Measurements from ENCODE around the gene CATSPERB.

Gene CATSPERB

DNA sequence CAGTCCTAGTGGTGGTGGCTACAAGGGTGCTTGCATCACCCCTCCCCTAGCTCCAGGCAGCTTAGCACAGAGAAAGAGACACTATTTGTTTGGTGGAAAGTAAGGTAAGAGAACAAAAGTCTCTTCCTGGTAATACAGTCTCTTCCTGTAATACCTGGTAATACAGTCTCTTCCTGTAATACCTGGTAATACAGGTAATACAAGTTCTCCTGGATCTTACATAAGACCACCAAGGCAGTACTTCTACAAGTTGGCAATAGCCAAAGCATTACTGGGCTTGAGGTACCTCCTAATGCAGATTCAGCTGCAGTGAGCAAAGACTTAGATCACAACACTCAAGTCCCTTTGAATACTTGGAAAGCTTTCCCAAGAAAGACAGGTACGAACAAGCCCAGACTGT, 77.0 kb downstream of the CATSPERB start:
- no peaks in the 10 kb centered on the region for H3K36me3 ChIP-seq (ENCODE audit: control insufficient read depth in 2 of 2, insufficient read depth in 1 of 2, low read length in 2 of 2)
- ChIA-PET CTCF (interaction anchor here (0.7 kb wide), 1 partner anchor 300 kb away, joined by 4 read pairs; no protein-coding TSS in a partner anchor), POLR2A (no interaction called here)
- no peak for TF ChIP-seq ZNF274 (IDR thresholded peaks at IDR 0.05; ENCODE audit: low read length)
- TF ChIP-seq ZNF274 (tag by site-specific recombination; IDR thresholded peaks at IDR 0.05; ENCODE audit: borderline replicate concordance), result no peak
- TF ChIP-seq ZNF626 (tag by site-specific recombination; IDR thresholded peaks at IDR 0.05), result no peak
- no peak for TF ChIP-seq BCL11A (tag by site-specific recombination; IDR thresholded peaks at IDR 0.05; ENCODE audit: low read depth)
- TF ChIP-seq, protein P1, sequence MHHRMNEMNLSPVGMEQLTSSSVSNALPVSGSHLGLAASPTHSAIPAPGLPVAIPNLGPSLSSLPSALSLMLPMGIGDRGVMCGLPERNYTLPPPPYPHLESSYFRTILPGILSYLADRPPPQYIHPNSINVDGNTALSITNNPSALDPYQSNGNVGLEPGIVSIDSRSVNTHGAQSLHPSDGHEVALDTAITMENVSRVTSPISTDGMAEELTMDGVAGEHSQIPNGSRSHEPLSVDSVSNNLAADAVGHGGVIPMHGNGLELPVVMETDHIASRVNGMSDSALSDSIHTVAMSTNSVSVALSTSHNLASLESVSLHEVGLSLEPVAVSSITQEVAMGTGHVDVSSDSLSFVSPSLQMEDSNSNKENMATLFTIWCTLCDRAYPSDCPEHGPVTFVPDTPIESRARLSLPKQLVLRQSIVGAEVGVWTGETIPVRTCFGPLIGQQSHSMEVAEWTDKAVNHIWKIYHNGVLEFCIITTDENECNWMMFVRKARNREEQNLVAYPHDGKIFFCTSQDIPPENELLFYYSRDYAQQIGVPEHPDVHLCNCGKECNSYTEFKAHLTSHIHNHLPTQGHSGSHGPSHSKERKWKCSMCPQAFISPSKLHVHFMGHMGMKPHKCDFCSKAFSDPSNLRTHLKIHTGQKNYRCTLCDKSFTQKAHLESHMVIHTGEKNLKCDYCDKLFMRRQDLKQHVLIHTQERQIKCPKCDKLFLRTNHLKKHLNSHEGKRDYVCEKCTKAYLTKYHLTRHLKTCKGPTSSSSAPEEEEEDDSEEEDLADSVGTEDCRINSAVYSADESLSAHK (tag by site-specific recombination; IDR thresholded peaks at IDR 0.05), result no peak
- TF ChIP-seq ZNF785 (tag by site-specific recombination; IDR thresholded peaks at IDR 0.05), result no peak
- TF ChIP-seq, protein P2, sequence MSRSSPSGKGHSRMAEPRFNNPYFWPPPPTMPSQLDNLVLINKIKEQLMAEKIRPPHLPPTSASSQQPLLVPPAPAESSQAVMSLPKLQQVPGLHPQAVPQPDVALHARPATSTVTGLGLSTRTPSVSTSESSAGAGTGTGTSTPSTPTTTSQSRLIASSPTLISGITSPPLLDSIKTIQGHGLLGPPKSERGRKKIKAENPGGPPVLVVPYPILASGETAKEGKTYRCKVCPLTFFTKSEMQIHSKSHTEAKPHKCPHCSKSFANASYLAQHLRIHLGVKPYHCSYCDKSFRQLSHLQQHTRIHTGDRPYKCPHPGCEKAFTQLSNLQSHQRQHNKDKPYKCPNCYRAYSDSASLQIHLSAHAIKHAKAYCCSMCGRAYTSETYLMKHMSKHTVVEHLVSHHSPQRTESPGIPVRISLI (tag by site-specific recombination; IDR thresholded peaks at IDR 0.05), result no peak
- TF ChIP-seq, protein P3, sequence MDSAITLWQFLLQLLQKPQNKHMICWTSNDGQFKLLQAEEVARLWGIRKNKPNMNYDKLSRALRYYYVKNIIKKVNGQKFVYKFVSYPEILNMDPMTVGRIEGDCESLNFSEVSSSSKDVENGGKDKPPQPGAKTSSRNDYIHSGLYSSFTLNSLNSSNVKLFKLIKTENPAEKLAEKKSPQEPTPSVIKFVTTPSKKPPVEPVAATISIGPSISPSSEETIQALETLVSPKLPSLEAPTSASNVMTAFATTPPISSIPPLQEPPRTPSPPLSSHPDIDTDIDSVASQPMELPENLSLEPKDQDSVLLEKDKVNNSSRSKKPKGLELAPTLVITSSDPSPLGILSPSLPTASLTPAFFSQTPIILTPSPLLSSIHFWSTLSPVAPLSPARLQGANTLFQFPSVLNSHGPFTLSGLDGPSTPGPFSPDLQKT (IDR thresholded peaks at IDR 0.05; ENCODE audit: borderline replicate concordance, low read depth, low read length), result no peak
- no peak for TF ChIP-seq ZNF169 (tag by site-specific recombination; IDR thresholded peaks at IDR 0.05)
- TF ChIP-seq ZNF311 (tag by site-specific recombination; IDR thresholded peaks at IDR 0.05; ENCODE audit: borderline replicate concordance), result no peak
- TF ChIP-seq, protein P4, sequence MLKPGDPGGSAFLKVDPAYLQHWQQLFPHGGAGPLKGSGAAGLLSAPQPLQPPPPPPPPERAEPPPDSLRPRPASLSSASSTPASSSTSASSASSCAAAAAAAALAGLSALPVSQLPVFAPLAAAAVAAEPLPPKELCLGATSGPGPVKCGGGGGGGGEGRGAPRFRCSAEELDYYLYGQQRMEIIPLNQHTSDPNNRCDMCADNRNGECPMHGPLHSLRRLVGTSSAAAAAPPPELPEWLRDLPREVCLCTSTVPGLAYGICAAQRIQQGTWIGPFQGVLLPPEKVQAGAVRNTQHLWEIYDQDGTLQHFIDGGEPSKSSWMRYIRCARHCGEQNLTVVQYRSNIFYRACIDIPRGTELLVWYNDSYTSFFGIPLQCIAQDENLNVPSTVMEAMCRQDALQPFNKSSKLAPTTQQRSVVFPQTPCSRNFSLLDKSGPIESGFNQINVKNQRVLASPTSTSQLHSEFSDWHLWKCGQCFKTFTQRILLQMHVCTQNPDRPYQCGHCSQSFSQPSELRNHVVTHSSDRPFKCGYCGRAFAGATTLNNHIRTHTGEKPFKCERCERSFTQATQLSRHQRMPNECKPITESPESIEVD (tag by site-specific recombination; IDR thresholded peaks at IDR 0.05), result no peak
- TF ChIP-seq ZNF624 (tag by site-specific recombination; IDR thresholded peaks at IDR 0.05), result no peak
- TF ChIP-seq ZNF654 (tag by site-specific recombination; IDR thresholded peaks at IDR 0.05; ENCODE audit: low read depth), result no peak
- TF ChIP-seq ZNF830 (tag by site-specific recombination; IDR thresholded peaks at IDR 0.05; ENCODE audit: low read depth), result no peak
- TF ChIP-seq ZSCAN16 (tag by site-specific recombination; IDR thresholded peaks at IDR 0.05), result no peak
- TF ChIP-seq ZNF521 (tag by site-specific recombination; IDR thresholded peaks at IDR 0.05), result no peak
- no peak overlapping the region for H3K4me3 ChIP-seq (ENCODE audit: low read depth, low read length)
- H3K4me1 ChIP-seq (ENCODE audit: control insufficient read depth, insufficient read depth, low read length), result no peaks in the 10 kb centered on the region
- no peak overlapping the region for H3K27ac ChIP-seq (ENCODE audit: extremely low read depth, low read depth, low read length)
- H3K9me3 ChIP-seq (ENCODE audit: control insufficient read depth, insufficient read depth, low read depth, low read length), result no peaks in the 10 kb centered on the region; the same call in 1 of the 2 replicates

DNA sequence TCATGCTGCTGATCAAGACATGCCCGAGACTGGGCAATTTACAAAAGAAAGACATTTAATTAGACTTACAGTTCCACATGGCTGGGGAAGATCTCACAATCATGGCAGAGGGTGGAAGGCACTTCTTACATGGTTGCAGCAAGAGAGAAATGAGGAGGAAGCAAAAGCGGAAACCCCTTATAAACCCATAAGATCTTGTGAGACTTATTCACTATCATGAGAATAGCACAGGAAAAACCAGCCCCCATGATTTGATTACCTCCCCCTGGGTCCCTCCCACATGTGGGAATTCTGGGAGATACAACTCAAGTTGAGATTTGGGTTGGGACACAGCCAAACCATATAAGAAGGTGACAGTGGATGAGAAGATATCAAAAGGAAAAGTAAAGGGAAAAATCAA, 78.4 kb downstream of the CATSPERB start:
- TF ChIP-seq, protein P5, sequence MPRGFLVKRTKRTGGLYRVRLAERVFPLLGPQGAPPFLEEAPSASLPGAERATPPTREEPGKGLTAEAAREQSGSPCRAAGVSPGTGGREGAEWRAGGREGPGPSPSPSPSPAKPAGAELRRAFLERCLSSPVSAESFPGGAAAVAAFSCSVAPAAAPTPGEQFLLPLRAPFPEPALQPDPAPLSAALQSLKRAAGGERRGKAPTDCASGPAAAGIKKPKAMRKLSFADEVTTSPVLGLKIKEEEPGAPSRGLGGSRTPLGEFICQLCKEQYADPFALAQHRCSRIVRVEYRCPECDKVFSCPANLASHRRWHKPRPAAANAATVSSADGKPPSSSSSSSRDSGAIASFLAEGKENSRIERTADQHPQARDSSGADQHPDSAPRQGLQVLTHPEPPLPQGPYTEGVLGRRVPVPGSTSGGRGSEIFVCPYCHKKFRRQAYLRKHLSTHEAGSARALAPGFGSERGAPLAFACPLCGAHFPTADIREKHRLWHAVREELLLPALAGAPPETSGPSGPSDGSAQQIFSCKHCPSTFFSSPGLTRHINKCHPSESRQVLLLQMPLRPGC (tag by site-specific recombination; IDR thresholded peaks at IDR 0.05), result no peak
- TF ChIP-seq ZNF558 (tag by site-specific recombination; IDR thresholded peaks at IDR 0.05), result no peak
- TF ChIP-seq, protein P6, sequence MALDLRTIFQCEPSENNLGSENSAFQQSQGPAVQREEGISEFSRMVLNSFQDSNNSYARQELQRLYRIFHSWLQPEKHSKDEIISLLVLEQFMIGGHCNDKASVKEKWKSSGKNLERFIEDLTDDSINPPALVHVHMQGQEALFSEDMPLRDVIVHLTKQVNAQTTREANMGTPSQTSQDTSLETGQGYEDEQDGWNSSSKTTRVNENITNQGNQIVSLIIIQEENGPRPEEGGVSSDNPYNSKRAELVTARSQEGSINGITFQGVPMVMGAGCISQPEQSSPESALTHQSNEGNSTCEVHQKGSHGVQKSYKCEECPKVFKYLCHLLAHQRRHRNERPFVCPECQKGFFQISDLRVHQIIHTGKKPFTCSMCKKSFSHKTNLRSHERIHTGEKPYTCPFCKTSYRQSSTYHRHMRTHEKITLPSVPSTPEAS (tag by site-specific recombination; IDR thresholded peaks at IDR 0.05), result no peak
- TF ChIP-seq, protein P7, sequence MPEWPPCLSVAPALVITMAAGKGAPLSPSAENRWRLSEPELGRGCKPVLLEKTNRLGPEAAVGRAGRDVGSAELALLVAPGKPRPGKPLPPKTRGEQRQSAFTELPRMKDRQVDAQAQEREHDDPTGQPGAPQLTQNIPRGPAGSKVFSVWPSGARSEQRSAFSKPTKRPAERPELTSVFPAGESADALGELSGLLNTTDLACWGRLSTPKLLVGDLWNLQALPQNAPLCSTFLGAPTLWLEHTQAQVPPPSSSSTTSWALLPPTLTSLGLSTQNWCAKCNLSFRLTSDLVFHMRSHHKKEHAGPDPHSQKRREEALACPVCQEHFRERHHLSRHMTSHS (tag by site-specific recombination; IDR thresholded peaks at IDR 0.05), result no peak
- TF ChIP-seq ZFHX2 (tag by site-specific recombination; conservative IDR thresholded peaks at IDR 0.05), result no peak
- TF ChIP-seq ZNF10 (tag by site-specific recombination; IDR thresholded peaks at IDR 0.05), result no peak
- no peak for TF ChIP-seq ZNF830 (tag by site-specific recombination; IDR thresholded peaks at IDR 0.05; ENCODE audit: low read depth)
- no peak for TF ChIP-seq GFI1B (tag by site-specific recombination; IDR thresholded peaks at IDR 0.05)
- no peak for TF ChIP-seq ZNF423 (tag by site-specific recombination; IDR thresholded peaks at IDR 0.05)
- TF ChIP-seq ZNF660 (tag by site-specific recombination; IDR thresholded peaks at IDR 0.05), result no peak
- TF ChIP-seq ZNF19 (tag by site-specific recombination; IDR thresholded peaks at IDR 0.05; ENCODE audit: low read depth), result no peak

More for the DNA sequence above, 78.4 kb downstream of the CATSPERB start:
- ChIA-PET POLR2A (no interaction called here), CTCF (no interaction called here)
- no peak overlapping the region for H3K4me3 ChIP-seq (ENCODE audit: low read depth, low read length)
- H3K27ac ChIP-seq (ENCODE audit: extremely low read depth, low read depth, low read length), result no peak overlapping the region
- no peaks in the 10 kb centered on the region; the same call in 1 of the 2 replicates for H3K9me3 ChIP-seq (ENCODE audit: control insufficient read depth, insufficient read depth, low read depth, low read length)
- H3K36me3 ChIP-seq (ENCODE audit: control insufficient read depth in 2 of 2, insufficient read depth in 1 of 2, low read length in 2 of 2), result no peaks in the 10 kb centered on the region
- no peaks in the 10 kb centered on the region for H3K4me1 ChIP-seq (ENCODE audit: control insufficient read depth, insufficient read depth, low read length)

All from HEK293 (cell line).